DMS114 treated with DMSO at 0.1 percent for 48 hours (cell line): ENCODE data around the gene ACAP3.

Experiments
- DNase-seq: peaks from one replicate; lab custom pipeline; 2025; ENCODE audit not compliant: unreplicated experiment; lab: John Stamatoyannopoulos, UW

The ACAP3 gene

GRCh38 chr1:1287288-1288110 lies 20.2 kb downstream of the ACAP3 start:
- no peak for DNase-seq

- DNase-seq: no peak
These were observed 21.1 kb downstream of the ACAP3 start for GRCh38 chr1:1286313-1287261.

GRCh38 chr1:1285611-1286311 lies 22.0 kb downstream of the ACAP3 start:
- DNase-seq: no peak

- no peak for DNase-seq
These were observed 22.6 kb downstream of the ACAP3 start for GRCh38 chr1:1285102-1285571.

- no peak for DNase-seq
These were observed 23.3 kb downstream of the ACAP3 start for GRCh38 chr1:1284221-1285101.

- DNase-seq: no peak
These were observed 23.9 kb downstream of the ACAP3 start for GRCh38 chr1:1283821-1284220.

GRCh38 chr1:1282998-1283397 lies 24.7 kb downstream of the ACAP3 start:
- DNase-seq: no peak

- no peak for DNase-seq
These were observed 26.0 kb downstream of the ACAP3 start for GRCh38 chr1:1281533-1282321.

- no peak for DNase-seq
These were observed 26.8 kb downstream of the ACAP3 start for GRCh38 chr1:1280782-1281481.

- no peak for DNase-seq
These were observed 28.7 kb downstream of the ACAP3 start for GRCh38 chr1:1279028-1279427.

- DNase-seq: no peak
These were observed 29.1 kb downstream of the ACAP3 start for GRCh38 chr1:1278620-1279019.

- no peak for DNase-seq
These were observed 31.9 kb downstream of the ACAP3 start for GRCh38 chr1:1275836-1276235.

- DNase-seq: no peak
These were observed 32.7 kb downstream of the ACAP3 start for GRCh38 chr1:1274931-1275431.

- no peak for DNase-seq
These were observed 33.3 kb downstream of the ACAP3 start for GRCh38 chr1:1274299-1274930.

GRCh38 chr1:1273512-1274298 lies 34.0 kb downstream of the ACAP3 start, which contains the start of gene UBE2J2:
TSS of gene UBE2J2 (minus strand) at chr1:1273854. CDS start at chr1:1267992, 5,862 bp downstream.
- peak; percentile 76 for DNase-seq

GRCh38 chr1:1273209-1273511 lies 34.6 kb downstream of the ACAP3 start:
- no peak for DNase-seq
